Astrocyte (in vitro differentiated cells and primary cell): ENCODE measurements around the gene OBP2B. TPM values are rescaled to one million over a fixed set of nuclear protein-coding genes. Genes with fewer than 3 reads are reported as not detected.

Source experiments
- DNase-seq: peaks from one replicate; pipeline ENCODE4 v3.0.0-alpha.2; 2010; ENCODE audit warnings: low read depth
- FAIRE-seq: peaks from 2 replicates; lab custom pipeline; 2011; peaks lifted over from hg19 to GRCh38; lab: Jason Lieb, UNC
- H2AFZ ChIP-seq: 2 replicates; pipeline ENCODE4 v1.6.0; 2012; ENCODE audit warnings: low read depth, low read length, inconsistent platforms
- H3K27ac ChIP-seq: 2 replicates; pipeline ENCODE4 v1.5.1; 2011; ENCODE audit warnings: low read depth, low read length, inconsistent platforms
- H3K27me3 ChIP-seq: 2 replicates; pipeline ENCODE4 v1.6.0; 2011; ENCODE audit warnings: low read length, inconsistent platforms; ENCODE audit not compliant: insufficient read depth
- H3K36me3 ChIP-seq: 2 replicates; pipeline ENCODE4 v1.5.1; 2011; ENCODE audit warnings: low read length, inconsistent platforms; ENCODE audit not compliant: insufficient read depth
- H3K4me1 ChIP-seq: 2 replicates; pipeline ENCODE4 v1.5.1; 2011; ENCODE audit warnings: low read length, inconsistent platforms; ENCODE audit not compliant: insufficient read depth
- H3K4me2 ChIP-seq: 2 replicates; pipeline ENCODE4 v1.6.0; 2012; ENCODE audit warnings: low read length, inconsistent platforms
- H3K4me3 ChIP-seq: 2 replicates; pipeline ENCODE4 v1.5.1; 2011; ENCODE audit warnings: low read depth, mild to moderate bottlenecking, low read length, inconsistent platforms; ENCODE audit not compliant: insufficient read depth
- H3K79me2 ChIP-seq: 2 replicates; pipeline ENCODE4 v1.6.0; 2012; ENCODE audit warnings: mild to moderate bottlenecking, low read length, inconsistent platforms; ENCODE audit not compliant: insufficient read depth
- H3K9ac ChIP-seq: 2 replicates; pipeline ENCODE4 v1.6.0; 2012; ENCODE audit warnings: mild to moderate bottlenecking, low read length, inconsistent platforms
- H3K9me3 ChIP-seq: 2 replicates; pipeline ENCODE4 v1.5.1; 2012; ENCODE audit warnings: low read depth, mild to moderate bottlenecking, low read length, inconsistent platforms; ENCODE audit not compliant: insufficient read depth
- H4K20me1 ChIP-seq: 2 replicates; pipeline ENCODE4 v1.6.0; 2012; ENCODE audit warnings: low read length, inconsistent platforms; ENCODE audit not compliant: insufficient read depth
- H3K27ac Mint-ChIP-seq: one replicate; pipeline ENCODE4 v1.8.0; 2021; ENCODE audit warnings: mild to moderate bottlenecking, mixed read lengths; ENCODE audit not compliant: unreplicated experiment
- H3K27me3 Mint-ChIP-seq: one replicate; pipeline ENCODE4 v1.8.0; 2021; ENCODE audit warnings: low read depth, mixed read lengths; ENCODE audit not compliant: unreplicated experiment
- H3K36me3 Mint-ChIP-seq: one replicate; pipeline ENCODE4 v1.8.0; 2021; ENCODE audit warnings: low read depth, mixed read lengths; ENCODE audit not compliant: unreplicated experiment
- H3K4me1 Mint-ChIP-seq: one replicate; pipeline ENCODE4 v1.8.0; 2021; ENCODE audit warnings: low read depth, mixed read lengths; ENCODE audit not compliant: unreplicated experiment
- H3K4me3 Mint-ChIP-seq: one replicate; pipeline ENCODE4 v1.8.0; 2021; ENCODE audit warnings: mild to moderate bottlenecking, moderate library complexity, mixed read lengths; ENCODE audit not compliant: unreplicated experiment
- H3K9me3 Mint-ChIP-seq: one replicate; pipeline ENCODE4 v1.8.0; 2021; ENCODE audit warnings: mild to moderate bottlenecking, mixed read lengths; ENCODE audit not compliant: unreplicated experiment
- EZH2 ChIP-seq: IDR thresholded peaks from 2 replicates; pipeline ENCODE4 v1.6.1; 2012; ENCODE audit warnings: mild to moderate bottlenecking, low read length, inconsistent platforms; ENCODE audit not compliant: insufficient read depth
- total RNA-seq: library from RNA; stranded (reverse); gene quantifications from 2 replicates; pipeline ENCODE4 v1.2.1, GENCODE V29; 2021
- TF ChIP-seq, protein P1 (sequence below): IDR thresholded peaks from 2 replicates; pipeline ENCODE4 v1.5.1; 2011; ENCODE audit warnings: low read depth, mild to moderate bottlenecking, inconsistent platforms, low read length, moderate library complexity; ENCODE audit not compliant: insufficient read depth

The OBP2B gene
- total RNA-seq, 1 donor from 2014 or later = not detected

DNA sequence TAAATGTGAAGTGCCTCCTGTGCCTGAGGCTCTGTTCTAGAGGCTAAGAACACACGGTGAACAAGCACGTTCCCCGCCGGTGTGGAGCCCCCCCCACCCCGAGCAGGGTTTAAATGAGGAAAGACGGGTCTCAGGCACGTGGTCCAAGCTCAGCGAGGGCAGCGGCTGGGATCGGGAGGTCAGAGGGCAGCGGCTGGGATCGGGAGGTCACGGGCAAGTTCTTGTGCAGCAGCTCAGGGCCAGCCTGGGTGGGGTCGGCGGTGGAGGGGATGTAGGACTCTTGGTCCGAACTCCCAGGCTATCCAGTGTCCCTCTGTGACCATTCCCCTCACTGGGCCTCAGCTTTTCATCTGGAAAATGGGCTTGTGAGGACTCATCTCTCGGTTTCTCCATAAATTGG, 42.7 kb downstream of the OBP2B start:
- DNase-seq (no peak), FAIRE-seq (no peak)
- Histone ChIP-seq H3K4me3 (no peak overlapping the region), H4K20me1 (no peaks in the 10 kb centered on the region), H3K27me3 (peaks cover 15% of the 10 kb centered on the region), H3K9me3 (no peaks in the 10 kb centered on the region), H2AFZ (no peak overlapping the region), H3K9ac (no peak overlapping the region), H3K36me3 (no peaks in the 10 kb centered on the region), H3K4me2 (no peak overlapping the region), H3K27ac (no peak overlapping the region), H3K79me2 (no peaks in the 10 kb centered on the region), H3K4me1 (peaks cover 2% of the 10 kb centered on the region)
- no peak overlapping the region for H3K4me3 Mint-ChIP-seq
- TF ChIP-seq, protein P1, sequence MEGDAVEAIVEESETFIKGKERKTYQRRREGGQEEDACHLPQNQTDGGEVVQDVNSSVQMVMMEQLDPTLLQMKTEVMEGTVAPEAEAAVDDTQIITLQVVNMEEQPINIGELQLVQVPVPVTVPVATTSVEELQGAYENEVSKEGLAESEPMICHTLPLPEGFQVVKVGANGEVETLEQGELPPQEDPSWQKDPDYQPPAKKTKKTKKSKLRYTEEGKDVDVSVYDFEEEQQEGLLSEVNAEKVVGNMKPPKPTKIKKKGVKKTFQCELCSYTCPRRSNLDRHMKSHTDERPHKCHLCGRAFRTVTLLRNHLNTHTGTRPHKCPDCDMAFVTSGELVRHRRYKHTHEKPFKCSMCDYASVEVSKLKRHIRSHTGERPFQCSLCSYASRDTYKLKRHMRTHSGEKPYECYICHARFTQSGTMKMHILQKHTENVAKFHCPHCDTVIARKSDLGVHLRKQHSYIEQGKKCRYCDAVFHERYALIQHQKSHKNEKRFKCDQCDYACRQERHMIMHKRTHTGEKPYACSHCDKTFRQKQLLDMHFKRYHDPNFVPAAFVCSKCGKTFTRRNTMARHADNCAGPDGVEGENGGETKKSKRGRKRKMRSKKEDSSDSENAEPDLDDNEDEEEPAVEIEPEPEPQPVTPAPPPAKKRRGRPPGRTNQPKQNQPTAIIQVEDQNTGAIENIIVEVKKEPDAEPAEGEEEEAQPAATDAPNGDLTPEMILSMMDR = no peak
- TF ChIP-seq EZH2 = no peak
- H3K36me3 Mint-ChIP-seq = peaks cover 2% of the 10 kb centered on the region
- no peak overlapping the region for H3K27ac Mint-ChIP-seq
- peaks cover 15% of the 10 kb centered on the region for H3K4me1 Mint-ChIP-seq
- H3K9me3 Mint-ChIP-seq = no peaks in the 10 kb centered on the region
- peaks cover 6% of the 10 kb centered on the region for H3K27me3 Mint-ChIP-seq

- Histone ChIP-seq H3K79me2 (no peaks in the 10 kb centered on the region), H3K4me1 (peaks cover 2% of the 10 kb centered on the region), H3K4me2 (no peak overlapping the region), H3K27me3 (peaks cover 14% of the 10 kb centered on the region), H3K9me3 (no peaks in the 10 kb centered on the region), H2AFZ (no peak overlapping the region), H3K9ac (no peak overlapping the region), H3K36me3 (no peaks in the 10 kb centered on the region), H4K20me1 (no peaks in the 10 kb centered on the region), H3K27ac (no peak overlapping the region), H3K4me3 (no peak overlapping the region)
- peaks cover 15% of the 10 kb centered on the region for H3K4me1 Mint-ChIP-seq
- H3K4me3 Mint-ChIP-seq = peak overlapping the region; percentile 57
- peaks cover 3% of the 10 kb centered on the region for H3K27me3 Mint-ChIP-seq
- DNase-seq (no peak), FAIRE-seq (no peak)
- H3K9me3 Mint-ChIP-seq = no peaks in the 10 kb centered on the region
- TF ChIP-seq EZH2 = no peak
- TF ChIP-seq, protein P1 = no peak
- peaks cover 4% of the 10 kb centered on the region for H3K36me3 Mint-ChIP-seq
- no peak overlapping the region for H3K27ac Mint-ChIP-seq
These were observed 43.7 kb downstream of the OBP2B start for GRCh38 chr9:133165452-133165730.

- Mint-ChIP-seq H3K4me1 (peaks cover 15% of the 10 kb centered on the region), H3K4me3 (peak overlapping the region; percentile 82), H3K36me3 (peaks cover 4% of the 10 kb centered on the region), H3K27me3 (peaks cover 3% of the 10 kb centered on the region), H3K27ac (peak overlapping the region; percentile 58), H3K9me3 (no peaks in the 10 kb centered on the region)
- no peaks in the 10 kb centered on the region for H4K20me1 ChIP-seq
- H2AFZ ChIP-seq = peak overlapping the region; percentile 86
- H3K4me2 ChIP-seq = peak overlapping the region; percentile 88
- peak overlapping the region; percentile 52 for H3K4me3 ChIP-seq
- peak overlapping the region; percentile 58 for H3K9ac ChIP-seq
- no peak overlapping the region for H3K27ac ChIP-seq
- DNase-seq (no peak), FAIRE-seq (no peak)
- H3K27me3 ChIP-seq = peaks cover 14% of the 10 kb centered on the region
- H3K79me2 ChIP-seq = no peaks in the 10 kb centered on the region
- no peaks in the 10 kb centered on the region for H3K36me3 ChIP-seq
- H3K4me1 ChIP-seq = peaks cover 2% of the 10 kb centered on the region
- TF ChIP-seq, protein P1 = no peak
- TF ChIP-seq EZH2 = no peak
- no peaks in the 10 kb centered on the region for H3K9me3 ChIP-seq
These were observed 44.9 kb downstream of the OBP2B start for GRCh38 chr9:133164191-133164590.
